ENCODE results near the gene PRSS38. TPM values are rescaled to one million over a fixed set of nuclear protein-coding genes. Genes with fewer than 3 reads are reported as not detected.
A peak's percentile ranks its signal among the peaks of the same experiment; 100 is the strongest.

PRSS38 gene
- total RNA-seq, 2 donors from 2014 or later, result not detected

- no peaks in the 10 kb centered on the region for H3K9me3 Mint-ChIP-seq
- no peak for DNase-seq
- Histone ChIP-seq H3K4me1 (ENCODE audit: control insufficient read depth, insufficient read depth, low read length) (no peaks in the 10 kb centered on the region), H3K9ac (ENCODE audit: extremely low read depth, low read length, poor library complexity, severe bottlenecking) (no peak overlapping the region), H3K27me3 (ENCODE audit: control insufficient read depth, insufficient read depth, low read length, poor library complexity, severe bottlenecking) (no peaks in the 10 kb centered on the region), H3K36me3 (ENCODE audit: control insufficient read depth, insufficient read depth, low read length) (peaks cover 5% of the 10 kb centered on the region), H3K4me3 (ENCODE audit: low read length) (no peak overlapping the region), H3K9me3 (ENCODE audit: control insufficient read depth, low read length) (no peaks in the 10 kb centered on the region), H3K27ac (ENCODE audit: low read depth, low read length) (peak overlapping the region; percentile 97)
- H3K4me3 Mint-ChIP-seq, result no peak overlapping the region
- TF ChIP-seq CTCF (conservative IDR thresholded peaks at IDR 0.05), result no peak
- H3K27me3 Mint-ChIP-seq (ENCODE audit: insufficient read depth), result no peaks in the 10 kb centered on the region
- peaks cover 19% of the 10 kb centered on the region for H3K36me3 Mint-ChIP-seq (ENCODE audit: low read depth)
- no peaks in the 10 kb centered on the region for H3K4me1 Mint-ChIP-seq
- 69 to 93% methylated on average over 5 to 7 of the region's 7 CpGs for WGBS, 2 experiments (ENCODE audit: insufficient coverage in 1 of 2, insufficient read length in 1 of 2)
- H3K27ac Mint-ChIP-seq, result no peak overlapping the region
Measured at GRCh38 chr1:227776331-227776771, 39.1 kb upstream of the PRSS38 start.

GRCh38 chr1:227777156-227777555, 38.3 kb upstream of the PRSS38 start:
- Histone ChIP-seq H3K9ac (ENCODE audit: extremely low read depth, low read length, poor library complexity, severe bottlenecking) (no peak overlapping the region), H3K9me3 (ENCODE audit: control insufficient read depth, low read length) (no peaks in the 10 kb centered on the region)
- no peaks in the 10 kb centered on the region for H3K9me3 Mint-ChIP-seq

GRCh38 chr1:227777646-227778045, 37.8 kb upstream of the PRSS38 start:
- H3K27ac ChIP-seq (ENCODE audit: low read depth, low read length), result peak overlapping the region; percentile 97
- TF ChIP-seq CTCF (conservative IDR thresholded peaks at IDR 0.05), result no peak
- Mint-ChIP-seq H3K4me3 (no peak overlapping the region), H3K9me3 (no peaks in the 10 kb centered on the region), H3K27ac (no peak overlapping the region), H3K36me3 (ENCODE audit: low read depth) (peaks cover 17% of the 10 kb centered on the region), H3K4me1 (no peaks in the 10 kb centered on the region), H3K27me3 (ENCODE audit: insufficient read depth) (no peaks in the 10 kb centered on the region)
- no peaks in the 10 kb centered on the region for H3K9me3 ChIP-seq (ENCODE audit: control insufficient read depth, low read length)
- H3K36me3 ChIP-seq (ENCODE audit: control insufficient read depth, insufficient read depth, low read length), result peaks cover 1% of the 10 kb centered on the region
- H3K4me1 ChIP-seq (ENCODE audit: control insufficient read depth, insufficient read depth, low read length), result no peaks in the 10 kb centered on the region
- H3K27me3 ChIP-seq (ENCODE audit: control insufficient read depth, insufficient read depth, low read length, poor library complexity, severe bottlenecking), result no peaks in the 10 kb centered on the region
- no peak for DNase-seq
- no peak overlapping the region for H3K9ac ChIP-seq (ENCODE audit: extremely low read depth, low read length, poor library complexity, severe bottlenecking)
- 94% methylated on average over 4 of the region's 4 CpGs; no CpG with 5 or more reads in 1 of the 2 experiments for WGBS, 2 experiments (ENCODE audit: insufficient coverage in 1 of 2, insufficient read length in 1 of 2)
- H3K4me3 ChIP-seq (ENCODE audit: low read length), result no peak overlapping the region

More at GRCh38 chr1:227777156-227777555, 38.3 kb upstream of the PRSS38 start:
- Histone ChIP-seq H3K4me3 (ENCODE audit: low read length) (no peak overlapping the region), H3K27me3 (ENCODE audit: control insufficient read depth, insufficient read depth, low read length, poor library complexity, severe bottlenecking) (no peaks in the 10 kb centered on the region), H3K27ac (ENCODE audit: low read depth, low read length) (peak overlapping the region; percentile 97), H3K36me3 (ENCODE audit: control insufficient read depth, insufficient read depth, low read length) (peaks cover 5% of the 10 kb centered on the region), H3K4me1 (ENCODE audit: control insufficient read depth, insufficient read depth, low read length) (no peaks in the 10 kb centered on the region)
- DNase-seq, result no peak
- WGBS, 2 experiments (ENCODE audit: insufficient coverage in 1 of 2, insufficient read length in 1 of 2), result 91 to 100% methylated on average over 7 to 11 of the region's 11 CpGs
- no peak overlapping the region for H3K4me3 Mint-ChIP-seq
- peaks cover 19% of the 10 kb centered on the region for H3K36me3 Mint-ChIP-seq (ENCODE audit: low read depth)
- TF ChIP-seq CTCF (conservative IDR thresholded peaks at IDR 0.05), result no peak
- H3K27ac Mint-ChIP-seq, result no peak overlapping the region
- no peaks in the 10 kb centered on the region for H3K4me1 Mint-ChIP-seq
- no peaks in the 10 kb centered on the region for H3K27me3 Mint-ChIP-seq (ENCODE audit: insufficient read depth)
